Karpas-422 (cell line): Measurements from ENCODE around the gene CTNNBIP1. TPM values are rescaled to one million over a fixed set of nuclear protein-coding genes. Genes with fewer than 3 reads are reported as not detected.

Source experiments
- DNase-seq: peaks from one replicate; pipeline ENCODE4 v3.0.0-alpha.2; 2015
- H2AFZ ChIP-seq: fragments of 200-600 bp; sonication (generic); 2 replicates; pipeline ENCODE4 v1.6.1; 2014; ENCODE audit warnings: antibody characterized with exemption, low read length, mixed read lengths
- H3K27ac ChIP-seq: fragments of 200-600 bp; sonication (generic); 2 replicates; pipeline ENCODE4 v1.5.1; 2014; ENCODE audit warnings: mild to moderate bottlenecking, low read length, moderate library complexity
- H3K27me3 ChIP-seq: fragments of 200-600 bp; sonication (generic); 2 replicates; pipeline ENCODE4 v1.6.1; 2014; ENCODE audit warnings: low read length, mixed read lengths
- H3K36me3 ChIP-seq: fragments of 200-600 bp; sonication (generic); 2 replicates; pipeline ENCODE4 v1.6.1; 2014; ENCODE audit warnings: low read length, mixed read lengths; ENCODE audit not compliant: insufficient read depth
- H3K4me1 ChIP-seq: fragments of 200-600 bp; sonication (generic); 2 replicates; pipeline ENCODE4 v1.6.1; 2014; ENCODE audit warnings: mild to moderate bottlenecking, low read length, mixed read lengths
- H3K4me2 ChIP-seq: fragments of 200-600 bp; sonication (generic); 2 replicates; pipeline ENCODE4 v1.6.1; 2014; ENCODE audit warnings: low read length, low read depth, mild to moderate bottlenecking; ENCODE audit not compliant: poor library complexity, severe bottlenecking
- H3K4me3 ChIP-seq: fragments of 200-600 bp; sonication (generic); 2 replicates; pipeline ENCODE4 v1.5.1; 2014; ENCODE audit warnings: mild to moderate bottlenecking, antibody characterized with exemption, low read length, mixed read lengths
- H3K79me2 ChIP-seq: fragments of 200-600 bp; sonication (generic); 2 replicates; pipeline ENCODE4 v1.6.1; 2014; ENCODE audit warnings: mild to moderate bottlenecking, low read length, mixed read lengths
- H3K9ac ChIP-seq: fragments of 200-600 bp; sonication (generic); 2 replicates; pipeline ENCODE4 v1.6.0; 2014; ENCODE audit warnings: low read length
- H3K9me2 ChIP-seq: fragments of 200-600 bp; sonication (generic), shearing (Covaris generic); replicated peaks from 2 replicates; pipeline ENCODE4 v1.6.0; 2014; ENCODE audit warnings: mild to moderate bottlenecking, low read length, moderate library complexity; ENCODE audit not compliant: insufficient read depth
- H3K9me3 ChIP-seq: fragments of 300-700, 200-600 bp; sonication (generic); 2 replicates; pipeline ENCODE4 v1.6.1; 2014; ENCODE audit warnings: low read length, mixed read lengths
- H4K20me1 ChIP-seq: fragments of 200-600 bp; sonication (generic); 2 replicates; pipeline ENCODE4 v1.6.1; 2014; ENCODE audit warnings: mild to moderate bottlenecking, antibody characterized with exemption, low read length, low read depth; ENCODE audit not compliant: insufficient read depth
- total RNA-seq: library from RNA; depleted of rRNA; stranded (reverse); fragments of >200 nt; shearing (Covaris generic); gene quantifications from 2 replicates; pipeline ENCODE4 v1.2.3, GENCODE V29; 2014; ENCODE audit warnings: low replicate concordance; rRNA removed

CTNNBIP1 gene
- total RNA-seq = 4.2 and 11.9 TPM in 2 replicates

GRCh38 chr1:9910076-9910422, at the start of gene CTNNBIP1:
Gene CTNNBIP1, minus strand, starts transcription at chr1:9910269. Its CDS starts 38,205 bp downstream, at chr1:9872064.
- no peaks in the 10 kb centered on the region for H4K20me1 ChIP-seq
- no peaks in the 10 kb centered on the region for H3K27me3 ChIP-seq
- DNase-seq = no peak
- H3K4me3 ChIP-seq = peak within 1 kb of the TSS; percentile 88
- no peaks in the 10 kb centered on the region for H3K9me3 ChIP-seq
- peak within 1 kb of the TSS; percentile 82 for H3K27ac ChIP-seq
- peaks cover 19% of the 10 kb centered on the region for H3K4me1 ChIP-seq
- H2AFZ ChIP-seq = peak within 1 kb of the TSS; percentile 99
- no peaks in the 10 kb centered on the region for H3K9me2 ChIP-seq
- H3K4me2 ChIP-seq = peak within 1 kb of the TSS; percentile 90
- H3K9ac ChIP-seq = peak within 1 kb of the TSS; percentile 77
- no peaks in the 10 kb centered on the region for H3K79me2 ChIP-seq
- no peaks in the 10 kb centered on the region for H3K36me3 ChIP-seq

GRCh38 chr1:9957726-9958125, 47.7 kb upstream of the CTNNBIP1 start:
- no peaks in the 10 kb centered on the region for H4K20me1 ChIP-seq
- no peaks in the 10 kb centered on the region for H3K9me3 ChIP-seq
- H3K27me3 ChIP-seq = no peaks in the 10 kb centered on the region
- H3K36me3 ChIP-seq = no peaks in the 10 kb centered on the region
- peak overlapping the region; percentile 81 for H3K27ac ChIP-seq
- DNase-seq = peak; percentile 88
- H2AFZ ChIP-seq = 0 out of 2 replicates have a peak overlapping the region, but pooled peaks have one; percentile 0
- peak overlapping the region; percentile 57 for H3K4me3 ChIP-seq
- H3K79me2 ChIP-seq = peaks cover 11% of the 10 kb centered on the region; the same call in 1 of the 2 replicates
- H3K4me1 ChIP-seq = peaks cover 42% of the 10 kb centered on the region
- peak overlapping the region; percentile 56 for H3K4me2 ChIP-seq
- peak overlapping the region; percentile 39 for H3K9ac ChIP-seq
- H3K9me2 ChIP-seq = no peaks in the 10 kb centered on the region

- H3K79me2 ChIP-seq = peaks cover 36% of the 10 kb centered on the region
- peaks cover 35% of the 10 kb centered on the region for H3K4me1 ChIP-seq
- no peaks in the 10 kb centered on the region for H3K36me3 ChIP-seq
- H3K27ac ChIP-seq = no peak overlapping the region
- H3K4me2 ChIP-seq = no peak overlapping the region
- no peaks in the 10 kb centered on the region for H3K27me3 ChIP-seq
- no peak for DNase-seq
- H4K20me1 ChIP-seq = no peaks in the 10 kb centered on the region
- H3K4me3 ChIP-seq = no peak overlapping the region
- no peak overlapping the region for H3K9ac ChIP-seq
- no peaks in the 10 kb centered on the region for H3K9me3 ChIP-seq
- H2AFZ ChIP-seq = no peak overlapping the region
- H3K9me2 ChIP-seq = no peaks in the 10 kb centered on the region
Observed at GRCh38 chr1:9946315-9946714, 36.2 kb upstream of the CTNNBIP1 start.

GRCh38 chr1:9942939-9943788, 33.1 kb upstream of the CTNNBIP1 start, which contains the start of the genes LZIC and NMNAT1:
Gene LZIC, minus strand, starts transcription at chr1:9943391. Its CDS starts 6,772 bp downstream, at chr1:9936619.
Gene NMNAT1, plus strand, starts transcription at chr1:9943475. Its CDS starts 28,599 bp downstream, at chr1:9972074.
- DNase-seq = peak; percentile 98

GRCh38 chr1:9942399-9942938, 32.4 kb upstream of the CTNNBIP1 start:
- Histone ChIP-seq H4K20me1 (no peaks in the 10 kb centered on the region), H2AFZ (peak overlapping the region; percentile 78; the same call in 1 of the 2 replicates), H3K79me2 (peaks cover 37% of the 10 kb centered on the region), H3K9ac (peak overlapping the region; percentile 86), H3K9me2 (no peaks in the 10 kb centered on the region), H3K27ac (peak overlapping the region; percentile 52), H3K27me3 (no peaks in the 10 kb centered on the region), H3K4me3 (peak overlapping the region; percentile 79), H3K4me2 (peak overlapping the region; percentile 88), H3K4me1 (peaks cover 17% of the 10 kb centered on the region), H3K36me3 (no peaks in the 10 kb centered on the region; the same call in 1 of the 2 replicates), H3K9me3 (no peaks in the 10 kb centered on the region)
- peak; percentile 81 for DNase-seq

More at GRCh38 chr1:9942939-9943788, 33.1 kb upstream of the CTNNBIP1 start, which contains the start of the genes LZIC and NMNAT1:
- peak within 1 kb of the TSS; percentile 88 for H3K4me2 ChIP-seq
- peaks cover 37% of the 10 kb centered on the region for H3K79me2 ChIP-seq
- H3K4me3 ChIP-seq = peak within 1 kb of the TSS; percentile 79
- H2AFZ ChIP-seq = peak within 1 kb of the TSS; percentile 78; the same call in 1 of the 2 replicates
- peaks cover 17% of the 10 kb centered on the region for H3K4me1 ChIP-seq
- no peaks in the 10 kb centered on the region; the same call in 1 of the 2 replicates for H3K36me3 ChIP-seq
- H4K20me1 ChIP-seq = no peaks in the 10 kb centered on the region
- peak within 1 kb of the TSS; percentile 86 for H3K9ac ChIP-seq
- peak within 1 kb of the TSS; percentile 64 for H3K27ac ChIP-seq
- no peaks in the 10 kb centered on the region for H3K9me2 ChIP-seq
- H3K27me3 ChIP-seq = no peaks in the 10 kb centered on the region
- H3K9me3 ChIP-seq = no peaks in the 10 kb centered on the region

GRCh38 chr1:9929431-9930385, 19.6 kb upstream of the CTNNBIP1 start:
- Histone ChIP-seq H3K9ac (no peak overlapping the region), H3K79me2 (no peaks in the 10 kb centered on the region), H3K9me2 (no peaks in the 10 kb centered on the region), H3K4me1 (no peaks in the 10 kb centered on the region), H4K20me1 (no peaks in the 10 kb centered on the region), H3K4me2 (no peak overlapping the region), H3K9me3 (no peaks in the 10 kb centered on the region), H3K4me3 (no peak overlapping the region), H3K27me3 (no peaks in the 10 kb centered on the region), H3K36me3 (peaks cover 17% of the 10 kb centered on the region; the same call in 1 of the 2 replicates), H2AFZ (no peak overlapping the region), H3K27ac (no peak overlapping the region)
- DNase-seq = no peak

- Histone ChIP-seq H4K20me1 (no peaks in the 10 kb centered on the region), H3K27ac (no peak overlapping the region), H2AFZ (no peak overlapping the region), H3K9me3 (no peaks in the 10 kb centered on the region), H3K9me2 (no peaks in the 10 kb centered on the region), H3K4me2 (no peak overlapping the region), H3K79me2 (no peaks in the 10 kb centered on the region), H3K9ac (no peak overlapping the region), H3K4me3 (no peak overlapping the region), H3K4me1 (no peaks in the 10 kb centered on the region), H3K27me3 (no peaks in the 10 kb centered on the region), H3K36me3 (peaks cover 17% of the 10 kb centered on the region; the same call in 1 of the 2 replicates)
- DNase-seq = no peak
Observed at GRCh38 chr1:9927259-9927658, 17.2 kb upstream of the CTNNBIP1 start.
